Measurements from ENCODE around the gene CCDC9B.

Gene CCDC9B

DNA sequence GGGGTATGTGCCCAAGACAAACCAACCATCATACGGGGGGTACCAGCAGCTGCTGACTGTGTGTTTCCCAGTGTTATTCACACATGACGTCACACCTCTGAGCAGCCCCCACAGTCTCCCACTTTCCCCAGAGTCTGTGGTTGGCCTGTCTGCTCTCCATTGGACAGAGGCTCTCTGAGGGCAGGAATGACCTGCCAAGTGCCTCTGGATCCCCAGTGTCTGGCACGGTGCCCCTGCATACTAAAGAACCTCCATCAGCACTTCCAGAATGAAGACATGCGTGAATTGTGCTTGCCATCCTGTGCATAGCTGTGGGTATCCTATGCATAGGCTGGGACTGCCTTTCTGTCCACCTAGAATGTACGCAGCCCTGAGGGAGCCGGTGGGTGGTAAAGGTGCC, 3.5 kb upstream of the CCDC9B start:
- no peak for DNase-seq

DNA sequence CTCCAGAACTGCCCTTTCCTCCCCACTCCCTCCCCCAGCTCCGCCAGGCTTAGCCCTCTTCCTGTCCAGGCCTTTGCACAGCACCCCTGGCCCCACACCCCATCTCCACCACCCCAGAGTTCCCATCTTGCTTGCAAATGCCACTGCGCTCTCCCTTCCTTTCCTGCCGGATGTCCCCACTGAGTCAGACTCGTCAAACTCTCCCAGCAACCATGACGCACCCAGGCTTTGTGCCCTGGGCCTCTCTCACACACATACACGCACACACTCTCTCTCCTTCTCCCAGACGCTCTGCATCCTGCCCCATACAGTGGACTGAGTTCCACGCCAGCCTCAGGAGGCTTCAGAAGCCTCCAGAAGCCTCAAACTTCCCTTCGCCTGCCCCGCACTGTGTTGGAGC, 2.8 kb upstream of the CCDC9B start:
- DNase-seq = no peak

DNA sequence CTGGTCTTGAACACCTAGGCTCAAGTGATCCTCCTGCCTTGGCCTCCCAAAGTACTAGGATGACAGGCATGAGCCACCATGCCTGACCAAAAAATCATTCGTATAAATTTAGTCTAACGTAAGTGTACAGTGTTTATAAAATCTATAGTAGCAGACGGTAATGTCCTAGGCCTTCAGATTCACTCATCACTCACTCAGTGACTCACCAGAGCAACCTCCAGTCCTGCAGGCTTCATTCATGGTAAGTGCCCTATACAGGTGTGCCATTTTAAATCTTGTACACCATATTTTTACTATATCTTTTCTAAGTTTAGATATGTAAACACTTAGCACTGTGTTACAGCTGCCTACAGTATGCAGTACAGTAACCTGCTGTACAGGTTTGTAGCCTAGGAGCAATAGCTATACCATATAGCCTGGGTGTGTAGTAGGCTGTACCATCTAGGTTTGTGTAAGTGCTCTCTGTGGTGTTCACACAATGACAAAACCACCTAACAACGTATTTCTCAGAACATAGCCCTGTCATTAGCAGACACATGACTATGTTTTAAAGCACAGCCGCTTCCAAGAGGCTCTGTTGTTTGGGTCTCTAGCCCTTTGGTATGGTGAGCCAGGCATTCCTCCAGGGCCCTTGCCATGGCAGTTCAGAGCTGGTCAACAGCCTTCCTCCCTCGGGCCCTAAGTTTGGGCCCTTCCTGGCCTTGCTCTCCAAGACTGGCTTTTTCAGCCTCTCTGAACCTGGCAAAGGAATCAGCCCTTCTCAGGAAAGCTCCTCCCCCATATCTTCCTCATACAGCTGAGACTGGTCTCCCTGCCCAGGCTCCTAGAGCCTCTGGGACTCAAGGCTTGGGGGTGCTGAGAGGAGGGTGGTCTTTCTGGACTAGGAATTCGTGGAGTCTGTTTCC, 1.9 kb upstream of the CCDC9B start:
- DNase-seq = no peak

DNA sequence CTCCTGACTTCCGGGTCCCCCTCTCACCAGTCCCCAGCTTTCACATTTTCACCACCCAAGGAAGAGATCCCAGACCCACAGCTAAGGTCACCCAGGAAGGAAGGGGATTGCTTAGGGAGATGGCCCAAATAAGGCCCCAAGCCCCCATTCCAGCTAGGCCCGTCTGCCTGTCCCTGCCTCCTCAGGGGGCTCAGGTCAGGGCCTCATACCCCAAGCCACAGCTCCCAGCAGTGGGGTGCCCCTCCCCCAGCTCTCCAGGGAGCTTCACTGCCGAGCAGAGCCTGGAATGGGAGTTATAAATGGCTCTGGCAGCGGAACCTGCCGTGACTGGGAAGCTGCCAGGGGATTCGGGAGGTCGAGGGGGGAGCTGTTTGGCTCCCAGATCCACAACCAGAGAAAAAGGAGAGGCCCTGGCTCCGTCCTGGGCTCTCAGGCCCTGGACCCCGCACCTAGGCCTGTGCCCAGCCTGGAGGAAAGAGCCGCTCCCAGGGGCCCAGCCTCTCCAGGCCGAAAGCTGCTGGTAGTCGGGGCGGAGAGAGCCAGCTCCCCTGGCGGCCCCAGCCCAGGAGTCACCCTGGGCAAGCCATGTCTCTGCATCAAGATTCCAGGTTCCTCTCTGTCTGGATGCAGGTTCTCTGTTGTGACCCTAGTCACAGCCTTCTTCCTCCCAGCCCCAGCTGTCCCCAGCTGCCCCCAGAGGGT, 550 bp downstream of the CCDC9B start:
- peak; percentile 25 for DNase-seq

DNA sequence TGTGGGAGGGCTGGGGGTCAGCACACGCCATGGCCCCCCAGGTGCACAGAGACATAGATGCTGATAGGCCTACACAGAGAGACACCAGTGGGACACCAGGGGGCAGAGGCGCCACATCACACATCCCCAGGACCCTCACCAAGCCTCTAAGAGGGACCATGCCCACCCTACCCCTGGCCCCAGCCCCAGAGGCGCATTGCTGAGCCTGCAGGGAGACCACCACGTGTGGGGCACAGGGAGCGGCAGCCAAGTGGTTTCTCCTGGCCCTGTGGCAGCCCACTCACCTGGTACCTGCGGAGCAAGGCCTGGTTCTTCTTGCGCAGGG, 1.2 kb downstream of the CCDC9B start:
- no peak for DNase-seq

DNA sequence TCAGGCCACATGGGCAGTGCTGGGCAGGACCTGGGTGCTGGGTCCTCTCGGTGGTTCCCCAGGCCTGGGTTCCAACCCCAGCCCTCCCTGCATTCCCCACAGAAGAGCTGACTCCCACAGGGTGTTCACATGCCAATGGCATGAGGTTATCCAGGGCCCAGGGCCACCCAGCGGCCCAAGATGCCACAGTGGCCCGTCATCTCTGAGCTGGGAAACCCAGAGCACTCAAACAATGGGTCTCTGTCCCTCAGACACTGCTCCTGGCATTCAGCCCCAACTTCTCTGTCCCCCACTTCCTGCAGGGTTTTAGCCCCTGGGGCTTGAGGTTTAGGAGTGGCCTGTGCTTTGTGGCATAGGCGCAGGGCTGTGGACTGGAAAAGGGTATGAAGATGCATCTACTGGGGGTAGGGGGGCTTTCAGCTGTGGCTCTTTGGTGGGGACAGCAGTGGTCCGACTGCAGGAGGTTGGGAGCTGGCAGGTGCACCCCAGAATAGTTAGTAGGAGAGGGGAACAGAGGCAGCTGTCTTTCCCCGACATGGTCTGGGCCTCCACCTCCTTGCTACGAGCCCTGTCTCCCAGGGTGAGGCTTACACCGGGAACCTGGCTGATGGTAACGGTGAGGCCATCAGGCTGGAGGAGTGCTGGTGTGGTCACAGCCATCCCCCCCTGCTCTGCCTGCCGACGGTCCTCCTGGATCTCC, 1.7 kb downstream of the CCDC9B start:
- DNase-seq = no peak

DNA sequence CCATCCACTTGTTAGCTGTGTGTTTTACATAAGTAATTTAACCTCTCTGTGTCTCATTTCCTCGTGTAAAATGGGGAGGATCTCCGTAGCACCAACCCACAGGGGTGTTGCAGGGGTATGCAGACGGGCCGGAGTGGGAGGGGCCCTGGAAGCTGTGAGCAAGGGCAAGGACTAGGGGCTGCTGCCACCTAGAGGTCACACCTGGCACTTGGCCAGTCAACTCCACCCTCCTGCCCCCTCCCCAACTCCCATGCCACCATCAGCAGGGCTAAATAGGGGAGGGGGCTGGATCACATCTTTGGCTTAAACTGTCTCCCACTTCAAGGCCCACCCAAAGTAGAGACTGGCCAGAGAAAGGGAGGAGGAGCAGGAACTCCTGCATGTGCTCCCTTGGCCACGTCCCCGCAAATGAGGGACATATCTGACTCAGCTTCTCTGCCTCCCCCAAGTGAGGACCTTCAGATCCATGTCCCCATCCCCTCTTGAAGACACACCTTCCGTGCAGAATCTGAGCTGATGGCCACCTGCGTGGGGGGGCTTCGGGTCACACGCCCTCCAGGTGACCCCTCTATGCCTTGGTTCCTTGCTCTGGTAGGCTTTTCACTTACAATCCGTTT, 2.6 kb downstream of the CCDC9B start:
- no peak for DNase-seq

DNA sequence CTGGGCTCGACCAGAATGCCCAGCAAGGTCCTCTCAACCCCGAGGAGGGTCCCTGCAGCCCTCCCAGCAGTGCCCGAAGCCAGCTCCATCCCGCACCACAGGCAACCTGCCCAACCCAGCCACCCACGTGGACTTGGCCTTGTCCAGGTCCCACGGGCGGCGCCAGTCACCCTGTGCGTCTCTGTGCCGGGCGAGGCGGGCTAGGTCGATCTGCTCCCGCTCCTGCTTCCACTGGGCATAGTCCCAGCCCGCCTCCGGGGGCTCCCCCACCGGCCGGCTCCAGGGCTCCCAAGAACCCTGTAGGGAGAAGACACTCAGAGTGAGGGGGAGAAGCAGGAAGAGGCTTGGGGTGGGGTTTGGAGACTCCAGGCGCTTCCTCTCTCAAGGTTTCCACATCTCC, 3.1 kb downstream of the CCDC9B start:
- no peak for DNase-seq

DNA sequence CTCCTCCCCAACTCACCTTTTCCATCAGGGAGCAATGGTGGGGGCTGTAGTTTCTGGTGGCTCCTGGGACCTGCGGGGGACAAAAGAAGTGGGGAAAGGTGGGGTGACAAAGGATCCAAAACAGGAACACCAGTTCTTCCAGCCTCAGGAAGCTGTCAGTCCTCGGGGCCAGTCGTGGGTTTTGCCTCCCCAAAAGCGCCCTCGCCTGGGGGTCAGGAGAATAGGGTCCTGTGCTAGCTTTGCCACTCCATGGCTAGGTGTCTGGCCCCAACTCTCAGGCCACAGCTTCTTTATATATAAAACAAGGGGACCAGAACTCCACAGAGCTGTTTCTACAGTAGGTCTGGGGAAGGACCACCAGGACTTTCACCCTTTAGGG, 4.0 kb downstream of the CCDC9B start:
- no peak for DNase-seq

DNA sequence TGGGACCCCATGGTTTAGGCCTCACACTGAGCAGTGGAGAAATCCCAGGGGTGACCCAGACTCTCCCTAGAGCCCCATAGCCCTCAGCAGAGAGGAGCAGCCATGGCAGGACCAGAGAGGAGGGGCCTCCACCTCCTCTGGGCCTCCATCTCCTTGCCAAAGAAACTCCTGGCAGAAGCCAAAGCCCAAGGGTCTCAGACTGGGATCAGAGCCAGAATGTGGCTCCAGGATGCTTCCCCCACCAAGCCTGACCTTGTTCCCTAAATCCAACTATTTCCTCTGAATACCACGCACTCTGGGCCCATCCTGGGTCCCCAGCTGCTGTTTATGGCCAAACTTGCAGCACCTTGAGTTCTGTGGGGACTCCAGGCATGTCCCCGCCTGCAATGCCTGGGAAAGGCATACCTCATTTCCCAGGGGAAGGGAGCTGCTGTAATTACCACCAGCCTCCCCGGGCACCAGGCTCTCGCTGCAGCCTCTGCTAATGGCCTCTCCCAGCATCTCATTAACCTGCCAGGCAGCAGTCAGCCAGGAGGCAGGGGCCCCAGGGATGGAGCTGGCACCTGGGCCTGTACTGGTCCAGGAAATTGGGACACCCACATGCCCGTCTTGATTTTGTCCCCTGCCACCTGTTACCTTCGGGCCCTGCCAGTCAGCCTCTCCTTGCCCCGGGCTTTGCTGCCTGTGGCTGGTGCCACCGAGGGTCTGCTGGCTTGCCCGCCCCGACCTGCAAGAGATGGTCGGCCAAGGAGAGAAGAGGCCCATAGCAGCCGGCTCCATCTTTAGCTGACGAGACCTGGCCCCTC, 4.6 kb downstream of the CCDC9B start:
- peak; percentile 59 for DNase-seq

DNA sequence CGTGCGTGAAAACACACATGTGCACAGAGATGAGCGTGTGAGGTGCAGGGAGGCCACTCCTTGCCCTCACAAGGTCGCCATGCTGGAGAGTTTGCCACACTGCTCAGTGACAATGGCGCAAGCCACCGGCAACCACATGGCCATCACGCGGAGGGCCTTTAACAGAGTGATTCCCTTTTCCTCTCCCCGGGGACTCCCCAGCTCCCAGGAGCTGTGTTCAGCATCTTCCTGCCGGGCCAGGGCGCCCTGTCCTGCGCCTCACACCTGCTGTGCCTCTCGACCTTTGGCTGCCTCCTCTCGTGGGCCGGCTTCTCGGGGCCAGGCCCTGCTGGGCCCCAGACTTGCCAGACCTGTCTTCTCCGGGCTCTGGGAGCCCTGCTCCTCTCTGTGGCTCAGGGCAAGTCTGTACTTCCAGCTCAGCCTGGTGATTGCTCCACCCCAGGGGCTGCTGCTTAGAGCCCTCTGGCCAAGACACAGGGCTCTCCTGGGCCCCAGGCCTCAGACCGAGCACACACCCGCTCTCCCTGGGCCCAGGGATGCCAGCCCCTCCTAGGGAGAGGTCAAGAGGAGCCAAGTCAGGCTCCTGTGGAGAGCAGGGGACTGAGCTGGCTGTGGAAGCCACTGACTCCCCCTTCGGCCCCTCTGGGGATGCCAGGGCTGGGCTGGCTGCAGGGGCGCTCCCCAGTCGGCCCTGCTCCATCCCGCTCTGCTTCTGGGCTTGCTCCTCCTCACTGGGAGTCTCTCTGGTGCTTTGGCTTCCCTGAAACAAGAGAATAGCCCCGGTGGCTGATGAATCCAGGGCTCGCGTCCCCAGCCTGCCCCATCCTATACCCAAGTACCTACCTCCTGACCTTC, 5.6 kb downstream of the CCDC9B start:
- no peak for DNase-seq

DNA sequence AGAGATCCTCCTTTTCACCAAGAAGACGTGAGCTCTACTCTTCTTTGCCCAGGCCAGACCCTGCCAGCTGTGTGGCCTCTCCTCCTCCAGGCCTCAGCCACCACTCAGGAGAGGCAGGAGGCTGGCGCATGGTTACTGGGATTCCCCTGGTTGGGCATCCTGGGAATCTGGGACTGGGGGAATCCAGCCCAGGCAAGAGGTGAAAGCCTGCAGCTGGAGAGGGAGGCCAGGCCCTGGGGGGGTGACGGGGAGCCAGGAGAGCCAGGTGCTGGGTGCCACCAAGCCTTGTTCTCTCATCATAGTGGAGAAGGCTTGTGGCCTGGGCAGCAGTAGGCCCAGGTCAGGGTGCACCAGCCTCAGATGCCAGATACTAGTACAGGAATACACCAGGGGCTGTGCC, 6.2 kb downstream of the CCDC9B start:
- DNase-seq = no peak

DNA sequence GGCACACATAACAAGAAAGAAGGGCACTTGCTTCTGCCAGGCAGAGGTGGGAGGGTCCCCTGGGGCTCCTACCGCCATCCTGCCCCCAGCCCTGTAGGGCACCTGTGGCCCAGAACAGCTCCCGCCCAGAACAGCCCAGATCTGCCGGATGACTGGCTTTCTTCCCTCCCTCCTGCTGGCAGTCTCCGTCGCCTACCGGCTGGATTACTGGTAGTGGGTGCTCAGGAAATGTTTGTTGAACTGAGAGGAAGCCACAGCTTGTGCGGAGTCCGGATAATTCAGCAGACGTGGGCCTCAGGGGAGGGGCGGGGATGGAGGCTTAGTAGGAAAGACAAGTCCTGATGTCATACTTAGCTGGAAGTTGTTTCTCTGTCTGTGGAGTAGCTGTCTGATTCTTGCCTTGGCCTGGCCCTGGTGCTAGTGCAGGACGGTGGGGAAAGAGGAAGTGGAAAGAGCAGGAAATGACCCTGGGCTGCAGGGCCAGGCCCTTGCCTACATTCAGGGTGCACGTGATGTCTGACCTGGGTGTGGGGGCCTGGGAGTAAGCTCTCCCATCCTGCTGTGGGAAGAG, 6.7 kb downstream of the CCDC9B start:
- no peak for DNase-seq

DNA sequence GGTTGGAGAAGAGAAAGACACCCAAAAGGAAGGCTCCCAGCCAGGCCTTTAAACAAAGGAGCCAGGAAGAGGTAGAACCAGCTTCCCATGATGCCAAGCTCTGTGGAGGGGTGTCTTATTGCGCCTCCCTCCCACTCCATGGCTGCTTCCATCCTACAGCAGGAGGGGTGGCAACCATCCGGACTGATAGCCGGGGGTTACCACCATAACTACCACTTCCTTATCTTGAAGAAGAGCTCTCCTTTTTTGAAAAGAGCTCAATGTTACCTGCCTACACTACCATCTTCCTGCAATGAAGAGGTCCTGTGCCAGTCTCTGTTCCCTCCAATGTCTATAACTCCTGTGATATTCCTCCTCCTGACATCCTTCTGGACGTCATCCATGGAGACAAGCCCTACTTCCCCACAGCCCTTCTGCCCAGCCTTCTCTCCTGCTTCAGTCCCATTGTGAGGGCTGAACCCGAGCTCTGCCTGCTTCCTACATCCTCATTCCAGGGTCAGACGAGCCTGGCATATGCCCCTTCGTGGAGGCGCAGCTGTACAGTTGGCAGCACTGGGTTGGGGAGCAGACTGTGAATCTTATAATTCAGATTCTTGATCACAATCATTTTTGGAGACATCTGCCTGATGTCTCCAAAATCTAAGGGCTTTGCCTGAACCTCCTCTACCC, 8.5 kb downstream of the CCDC9B start:
- DNase-seq = no peak

DNA sequence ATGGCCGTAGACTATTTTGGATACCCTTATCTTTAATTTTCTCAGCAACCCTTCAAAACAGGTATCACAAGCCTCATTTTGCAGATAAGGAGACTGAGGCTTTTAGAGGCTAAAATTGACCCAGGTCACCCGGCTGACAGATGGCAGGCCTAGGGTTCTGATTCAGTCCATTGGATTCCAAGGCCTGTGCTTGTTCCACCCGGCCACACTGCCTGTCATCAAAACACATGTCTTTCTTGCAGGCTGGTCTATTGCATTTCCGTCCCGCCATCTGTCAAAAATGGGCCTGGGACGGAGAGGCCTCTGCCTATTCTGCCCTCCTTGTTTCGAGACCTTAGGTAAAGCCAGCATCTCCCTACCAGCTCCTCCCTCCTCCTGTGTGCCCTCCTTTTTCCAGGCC, 9.1 kb downstream of the CCDC9B start:
- no peak for DNase-seq

DNA sequence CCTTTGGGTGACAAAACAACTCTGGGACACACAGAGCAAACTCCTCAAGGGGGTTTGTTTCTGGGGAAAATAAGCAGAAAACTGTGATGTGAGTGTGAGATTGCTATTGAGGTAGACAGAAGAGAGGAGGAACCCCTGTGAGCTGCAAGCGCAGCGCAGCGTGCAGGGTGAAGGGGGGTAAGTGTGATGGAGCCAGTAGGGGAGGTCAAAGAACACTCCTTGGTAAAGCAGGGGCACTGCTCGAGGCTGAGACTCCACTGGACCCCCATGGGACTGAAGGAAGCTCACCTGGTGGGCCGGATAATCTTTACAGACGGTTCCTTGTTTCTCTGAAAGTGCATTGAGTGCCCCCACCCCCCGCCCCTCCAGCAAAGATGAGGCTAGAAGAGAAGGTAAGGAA, 9.7 kb downstream of the CCDC9B start:
- DNase-seq = no peak

DNA sequence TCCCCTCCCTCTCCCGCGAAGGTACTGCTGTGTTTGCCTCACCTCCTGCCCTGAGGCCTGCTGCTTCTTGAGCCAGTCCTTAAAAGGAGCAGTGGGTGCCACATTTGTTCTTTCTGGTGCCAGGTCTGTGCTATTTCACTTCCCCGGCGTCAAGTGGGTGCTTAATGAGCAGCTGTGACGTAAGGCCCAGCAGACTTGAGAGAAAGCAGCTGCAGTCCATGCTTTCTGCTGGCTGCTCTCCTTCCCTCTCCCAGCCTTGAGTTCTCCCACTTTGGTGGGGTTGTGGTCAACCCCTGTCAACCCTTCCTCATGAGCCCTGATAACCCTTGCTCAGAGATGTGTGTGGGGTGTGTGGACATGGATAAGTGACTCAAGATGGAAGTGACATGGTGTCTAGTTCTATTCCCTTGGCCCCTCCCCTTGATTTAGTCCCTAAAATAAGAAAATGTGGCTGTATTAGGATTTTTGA, 10.3 kb downstream of the CCDC9B start:
- DNase-seq = no peak

DNA sequence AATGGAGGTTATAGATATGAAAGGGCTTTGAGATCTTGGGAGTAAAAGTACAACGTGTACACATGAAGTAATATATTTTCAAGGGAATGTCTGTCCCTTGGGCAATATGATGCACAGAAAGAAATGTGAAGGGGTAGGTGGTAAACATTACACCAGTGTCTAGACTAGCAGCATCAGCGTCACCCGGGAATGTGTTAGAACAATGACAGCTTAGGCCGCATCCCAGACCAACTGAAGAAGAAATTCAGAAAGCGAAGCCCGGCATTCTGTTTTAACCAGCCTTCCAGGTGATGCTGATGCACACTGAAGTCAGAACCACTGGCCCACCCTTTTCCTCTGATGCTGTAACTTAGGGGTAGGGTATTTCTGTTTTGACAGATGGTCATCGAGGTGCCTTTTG, 10.9 kb downstream of the CCDC9B start:
- no peak for DNase-seq

DNA sequence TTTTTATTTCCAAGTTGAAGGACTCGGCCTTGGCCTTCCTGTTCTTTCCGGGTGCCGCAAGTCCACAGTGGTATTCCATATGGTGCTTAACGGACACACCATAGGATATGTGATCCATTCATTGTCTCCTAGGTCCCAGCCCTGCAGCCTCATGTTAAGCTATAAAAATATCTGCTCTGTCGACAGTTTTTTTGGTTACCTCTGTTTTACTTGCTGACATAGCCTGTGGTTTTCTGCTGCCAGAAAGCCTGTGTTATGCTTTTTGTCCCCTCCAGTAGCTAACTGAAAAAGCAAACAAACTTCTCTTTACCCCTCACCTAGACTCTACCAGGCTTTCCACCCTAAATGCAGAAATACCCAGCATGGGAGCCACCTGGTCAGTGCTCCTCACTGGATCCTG, 12.0 kb downstream of the CCDC9B start:
- DNase-seq = no peak

DNA sequence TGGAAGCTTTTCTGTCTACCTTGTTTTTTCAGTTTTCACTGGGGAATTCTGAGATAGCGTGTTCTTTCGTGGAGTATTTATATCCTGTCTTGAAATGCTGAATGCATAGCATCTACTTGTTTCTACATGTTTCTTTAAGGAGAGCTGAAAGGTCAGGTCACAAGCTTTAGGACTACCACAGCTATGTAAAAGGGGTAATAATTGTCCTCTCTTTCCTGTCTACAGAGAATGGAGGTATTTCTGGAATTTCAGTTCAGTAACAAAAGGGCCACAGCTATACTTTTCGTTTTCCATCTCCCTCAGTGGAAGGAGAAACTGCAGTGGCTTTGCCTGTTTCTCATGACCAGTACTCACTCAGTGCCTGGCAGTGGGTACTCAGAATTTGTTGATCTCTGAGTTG, 12.6 kb downstream of the CCDC9B start:
- no peak for DNase-seq

DNA sequence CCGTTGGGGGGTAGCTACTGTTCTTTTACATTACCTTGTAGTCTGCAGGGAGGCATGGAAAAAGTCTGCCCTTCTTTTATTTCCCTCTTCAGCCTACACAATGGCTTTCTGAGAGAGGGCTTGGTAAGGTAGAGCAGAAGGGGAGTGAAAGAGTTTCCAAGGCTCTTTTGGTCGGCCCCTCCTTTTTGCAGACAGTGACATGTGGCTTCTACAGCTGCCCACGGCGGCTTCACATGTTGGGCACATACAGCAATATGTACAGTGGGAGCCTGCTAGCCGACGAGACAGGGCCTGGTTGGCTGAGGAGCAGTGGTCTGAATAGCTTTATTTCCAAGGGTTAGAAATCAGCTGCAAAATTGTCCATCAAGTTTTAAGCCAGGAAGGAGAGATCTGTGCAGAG, 13.3 kb downstream of the CCDC9B start:
- DNase-seq = no peak

Measured in NCI-H446 treated with DMSO at 0.1 percent for 48 hours (cell line).